GM10847 (cell line): ENCODE measurements around the gene CACNA1C.

Source experiments
- POLR2A ChIP-seq: IDR thresholded peaks from 2 replicates; pipeline ENCODE4 v1.6.1; 2011; ENCODE audit not compliant: insufficient read length; ENCODE audit errors: extremely low read depth

The CACNA1C gene

GRCh38 chr12:2737656-2738241 lies 685.0 kb downstream of the CACNA1C start:
- no peak for TF ChIP-seq POLR2A

DNA sequence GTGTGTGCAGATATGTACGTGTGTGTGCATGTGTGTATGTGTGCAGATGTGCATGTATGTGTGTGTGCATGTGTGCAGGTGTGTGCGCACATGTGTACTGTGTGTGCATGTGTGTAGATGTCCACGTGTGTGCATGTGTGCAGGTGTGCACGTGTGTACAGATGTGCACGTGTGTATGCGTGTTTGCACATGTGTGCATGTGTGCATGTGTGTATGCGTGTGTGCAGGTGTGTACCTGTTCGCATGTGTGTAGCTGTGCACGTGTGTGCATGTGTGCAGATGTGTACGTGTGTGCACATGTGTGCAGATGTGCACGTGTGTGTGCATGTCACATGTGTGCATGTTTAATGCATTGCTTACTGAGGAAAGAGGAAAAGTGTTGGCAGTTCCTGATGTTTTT lies 686.3 kb downstream of the CACNA1C start:
- no peak for TF ChIP-seq POLR2A

- no peak for TF ChIP-seq POLR2A
Measured at GRCh38 chr12:2739832-2740641, 687.2 kb downstream of the CACNA1C start.

DNA sequence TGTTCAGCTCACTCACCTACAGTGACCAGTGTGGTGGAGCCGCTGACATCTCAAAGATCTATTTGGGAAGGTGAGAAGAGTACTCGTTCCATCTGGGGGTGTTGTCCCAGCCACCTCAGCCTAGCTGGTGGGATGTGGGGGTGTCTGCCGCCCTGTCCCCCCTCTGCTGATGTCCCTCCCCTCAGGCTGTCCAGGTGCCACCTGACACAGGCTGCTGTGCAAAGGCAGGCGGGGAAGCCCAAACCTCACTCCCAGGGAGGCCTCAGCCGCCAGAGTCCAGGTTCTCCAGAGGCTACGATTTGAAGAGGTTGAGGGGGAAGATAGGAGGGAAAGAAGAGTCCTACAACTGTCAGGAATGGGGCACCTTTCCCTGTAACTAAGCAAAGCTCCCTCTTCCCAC lies 690.7 kb downstream of the CACNA1C start:
- no peak for TF ChIP-seq POLR2A

GRCh38 chr12:2745655-2746054 lies 692.9 kb downstream of the CACNA1C start:
- TF ChIP-seq POLR2A: no peak
